ENCODE results near the gene ZFC3H1. TPM values are rescaled to one million over a fixed set of nuclear protein-coding genes. Genes with fewer than 3 reads are reported as not detected.
"Not testable (repeated sequence)": the region's sequence is repeated elsewhere in the genome, so short reads cannot be mapped to it uniquely, and the experiment has no call there.

Gene ZFC3H1
- polyA plus RNA-seq, 3 donors = 12.5 to 57.0 (median 16.3) TPM

DNA sequence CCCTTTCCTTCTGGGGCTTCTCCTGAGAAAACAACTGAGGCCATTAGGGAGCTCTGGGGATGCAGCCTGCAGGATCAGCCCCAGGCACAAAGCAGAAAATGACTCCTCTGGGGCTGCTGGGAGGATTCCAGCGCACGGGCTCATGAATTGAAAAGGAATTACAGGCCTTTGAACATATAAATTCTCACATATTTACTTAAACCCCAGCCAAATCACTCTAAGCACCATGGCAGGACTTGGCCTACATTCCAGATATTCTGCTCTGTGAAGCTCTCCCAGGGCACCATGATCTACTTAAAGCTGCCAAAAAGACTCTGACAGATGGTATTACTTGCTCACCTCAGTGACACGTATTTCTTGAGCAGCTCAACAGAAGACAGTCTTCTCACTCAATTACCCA, 87.2 kb downstream of the ZFC3H1 start:
- no peak overlapping the region for H3K4me2 ChIP-seq (replicated peaks; ENCODE audit: extremely low read depth, low read length, poor library complexity, severe bottlenecking)
- no peaks in the 10 kb centered on the region for H3K36me3 ChIP-seq (replicated peaks in 1 of 2; ENCODE audit: control insufficient read depth in 1 of 2, insufficient read depth in 2 of 2, low read length in 2 of 2)
- no peak overlapping the region for H3K27ac Mint-ChIP-seq
- H3K36me3 Mint-ChIP-seq = no peaks in the 10 kb centered on the region
- intact Hi-C loops (cut with micrococcal nuclease) = no loop called here
- TF ChIP-seq, protein P1, sequence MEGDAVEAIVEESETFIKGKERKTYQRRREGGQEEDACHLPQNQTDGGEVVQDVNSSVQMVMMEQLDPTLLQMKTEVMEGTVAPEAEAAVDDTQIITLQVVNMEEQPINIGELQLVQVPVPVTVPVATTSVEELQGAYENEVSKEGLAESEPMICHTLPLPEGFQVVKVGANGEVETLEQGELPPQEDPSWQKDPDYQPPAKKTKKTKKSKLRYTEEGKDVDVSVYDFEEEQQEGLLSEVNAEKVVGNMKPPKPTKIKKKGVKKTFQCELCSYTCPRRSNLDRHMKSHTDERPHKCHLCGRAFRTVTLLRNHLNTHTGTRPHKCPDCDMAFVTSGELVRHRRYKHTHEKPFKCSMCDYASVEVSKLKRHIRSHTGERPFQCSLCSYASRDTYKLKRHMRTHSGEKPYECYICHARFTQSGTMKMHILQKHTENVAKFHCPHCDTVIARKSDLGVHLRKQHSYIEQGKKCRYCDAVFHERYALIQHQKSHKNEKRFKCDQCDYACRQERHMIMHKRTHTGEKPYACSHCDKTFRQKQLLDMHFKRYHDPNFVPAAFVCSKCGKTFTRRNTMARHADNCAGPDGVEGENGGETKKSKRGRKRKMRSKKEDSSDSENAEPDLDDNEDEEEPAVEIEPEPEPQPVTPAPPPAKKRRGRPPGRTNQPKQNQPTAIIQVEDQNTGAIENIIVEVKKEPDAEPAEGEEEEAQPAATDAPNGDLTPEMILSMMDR (IDR thresholded peaks at IDR 0.05) = no peak
- no peak overlapping the region for H3K4me3 Mint-ChIP-seq
- DNase-seq = no peak
- no peaks in the 10 kb centered on the region for H3K27me3 ChIP-seq (ENCODE audit: control insufficient read depth in 2 of 2, insufficient read depth in 2 of 2, low read length in 2 of 2)
- H3K27me3 Mint-ChIP-seq (ENCODE audit: low read depth in 3 of 3) = peaks cover 0 to 2% (median 0%) of the 10 kb centered on the region in 3 donors
- H3K9me3 Mint-ChIP-seq = peaks cover 0 to 1% (median 0%) of the 10 kb centered on the region in 7 donors
- H3K4me3 ChIP-seq (replicated peaks in 1 of 3; ENCODE audit: low read depth in 2 of 3, low read length in 3 of 3) = no peak overlapping the region
- peaks cover 5% of the 10 kb centered on the region for H3K4me1 Mint-ChIP-seq
- H3K27ac ChIP-seq (ENCODE audit: low read depth in 1 of 2, low read length in 2 of 2) = no peak overlapping the region
- H2AFZ ChIP-seq (ENCODE audit: insufficient read depth, low read depth, low read length, poor library complexity, severe bottlenecking) = no peak overlapping the region
- no peaks in the 10 kb centered on the region for H3K9me3 ChIP-seq (replicated peaks in 1 of 2; ENCODE audit: control insufficient read depth in 1 of 2, insufficient read depth in 1 of 2, low read length in 2 of 2)
- no peaks in the 10 kb centered on the region for H3K79me2 ChIP-seq (ENCODE audit: insufficient read depth, low read length)
- no peaks in the 10 kb centered on the region for H3K4me1 ChIP-seq (ENCODE audit: control insufficient read depth in 1 of 2, insufficient read depth in 2 of 2, low read length in 2 of 2)
- H3K9ac ChIP-seq (ENCODE audit: insufficient read depth, low read length, poor library complexity, severe bottlenecking) = no peak overlapping the region
- WGBS (ENCODE audit: insufficient coverage) = 92% methylated on average over 3 of the region's 3 CpGs
- no peaks in the 10 kb centered on the region for H4K20me1 ChIP-seq (ENCODE audit: insufficient read depth, low read length)

DNA sequence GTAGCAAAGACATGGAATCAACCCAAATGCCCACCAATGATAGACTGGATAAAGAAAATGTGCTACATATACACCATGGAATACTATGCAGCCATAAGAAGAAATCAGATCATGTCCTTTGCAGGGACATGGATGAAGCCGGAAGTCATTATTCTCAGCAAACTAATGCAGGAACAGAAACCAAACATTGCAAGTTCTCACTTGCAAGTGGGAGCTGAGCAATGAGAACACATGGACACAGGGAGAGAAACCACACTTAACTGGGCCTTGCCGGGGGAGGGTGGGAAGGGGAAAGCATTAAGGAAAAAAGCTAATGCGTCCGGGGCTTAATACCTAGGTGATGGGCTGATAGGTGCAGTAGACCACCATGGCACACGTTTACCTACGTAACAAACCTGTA, 93.8 kb downstream of the ZFC3H1 start:
- H3K4me1 ChIP-seq (ENCODE audit: control insufficient read depth in 1 of 2, insufficient read depth in 2 of 2, low read length in 2 of 2); H3K9ac ChIP-seq (ENCODE audit: insufficient read depth, low read length, poor library complexity, severe bottlenecking); H3K4me2 ChIP-seq (replicated peaks; ENCODE audit: extremely low read depth, low read length, poor library complexity, severe bottlenecking); H3K27ac Mint-ChIP-seq; H3K9me3 Mint-ChIP-seq; H3K9me3 ChIP-seq (replicated peaks in 1 of 2; ENCODE audit: control insufficient read depth in 1 of 2, insufficient read depth in 1 of 2, low read length in 2 of 2); DNase-seq; H2AFZ ChIP-seq (ENCODE audit: insufficient read depth, low read depth, low read length, poor library complexity, severe bottlenecking); H3K79me2 ChIP-seq (ENCODE audit: insufficient read depth, low read length); H3K4me3 Mint-ChIP-seq; H3K4me1 Mint-ChIP-seq; H3K4me3 ChIP-seq (replicated peaks in 1 of 3; ENCODE audit: low read depth in 2 of 3, low read length in 3 of 3); H3K36me3 Mint-ChIP-seq; H3K27me3 ChIP-seq (ENCODE audit: control insufficient read depth in 2 of 2, insufficient read depth in 2 of 2, low read length in 2 of 2); H3K27me3 Mint-ChIP-seq (ENCODE audit: low read depth in 3 of 3); H3K36me3 ChIP-seq (replicated peaks in 1 of 2; ENCODE audit: control insufficient read depth in 1 of 2, insufficient read depth in 2 of 2, low read length in 2 of 2); intact Hi-C loops (cut with micrococcal nuclease); H3K27ac ChIP-seq (ENCODE audit: low read depth in 1 of 2, low read length in 2 of 2); H4K20me1 ChIP-seq (ENCODE audit: insufficient read depth, low read length): not testable (repeated sequence)
- WGBS (ENCODE audit: insufficient coverage) = 100% methylated on average over 1 of the region's 6 CpGs

All from CD14-positive monocyte (primary cell).